ENCODE data around the gene TTR. TPM values are rescaled to one million over a fixed set of nuclear protein-coding genes. Genes with fewer than 3 reads are reported as not detected.

TTR gene
- total RNA-seq, 1 donor from 2014 or later = 0.31 TPM

GRCh38 chr18:31617031-31617717 is 25.5 kb downstream of the TTR start:
- no peak for DNase-seq

GRCh38 chr18:31618801-31619200 is 27.1 kb downstream of the TTR start:
- DNase-seq = no peak

GRCh38 chr18:31619291-31619690 is 27.6 kb downstream of the TTR start:
- DNase-seq = no peak

- DNase-seq = no peak
These were observed 33.4 kb downstream of the TTR start for GRCh38 chr18:31624892-31625640.

- no peak for DNase-seq
These were observed 34.7 kb downstream of the TTR start for GRCh38 chr18:31626409-31626808.

GRCh38 chr18:31630549-31630948 is 38.9 kb downstream of the TTR start:
- DNase-seq = no peak

GRCh38 chr18:31631526-31631925 is 39.8 kb downstream of the TTR start:
- DNase-seq = no peak

GRCh38 chr18:31632356-31632755 is 40.7 kb downstream of the TTR start:
- no peak for DNase-seq

- DNase-seq = no peak
These were observed 42.0 kb downstream of the TTR start for GRCh38 chr18:31633392-31634330.

GRCh38 chr18:31634331-31634713 is 42.6 kb downstream of the TTR start:
- no peak for DNase-seq

GRCh38 chr18:31636387-31636786 is 44.7 kb downstream of the TTR start:
- DNase-seq = no peak

- no peak for DNase-seq
These were observed 45.8 kb downstream of the TTR start for GRCh38 chr18:31637445-31637844.

- no peak for DNase-seq
These were observed 51.3 kb downstream of the TTR start for GRCh38 chr18:31643003-31643402.

- no peak for DNase-seq
These were observed 53.7 kb downstream of the TTR start for GRCh38 chr18:31645411-31645810.

- no peak for DNase-seq
These were observed 54.9 kb downstream of the TTR start for GRCh38 chr18:31646332-31647126.

GRCh38 chr18:31647127-31647753 is 55.6 kb downstream of the TTR start:
- no peak for DNase-seq

Other genes with a start within 250 kb of the TTR start
- not detected for gene DSG4, start 215.1 kb upstream of the TTR start, total RNA-seq
- 0.16 TPM for gene DSG3, start 144.1 kb upstream of the TTR start, total RNA-seq
- 3.3 TPM for gene DSG2, start 93.7 kb upstream of the TTR start, total RNA-seq
- 8.1 TPM for gene B4GALT6, start 92.7 kb downstream of the TTR start, total RNA-seq
- gene SLC25A52, start 169.0 kb downstream of the TTR start, total RNA-seq = not detected